Activated CD8-positive, alpha-beta memory T cell treated with anti-CD3 and anti-CD28 coated beads, Interleukin-2, amount 50 U/mL, for 1 hour (primary cell): ENCODE results near the gene CDC42.
"Not testable (repeated sequence)": the region's sequence is repeated elsewhere in the genome, so short reads cannot be mapped to it uniquely, and the experiment has no call there.

ENCODE experiments used
- DNase-seq: peaks from one replicate; pipeline ENCODE4 v3.0.0-alpha.2; 2020; ENCODE audit errors: extremely low read depth

CDC42 gene

DNA sequence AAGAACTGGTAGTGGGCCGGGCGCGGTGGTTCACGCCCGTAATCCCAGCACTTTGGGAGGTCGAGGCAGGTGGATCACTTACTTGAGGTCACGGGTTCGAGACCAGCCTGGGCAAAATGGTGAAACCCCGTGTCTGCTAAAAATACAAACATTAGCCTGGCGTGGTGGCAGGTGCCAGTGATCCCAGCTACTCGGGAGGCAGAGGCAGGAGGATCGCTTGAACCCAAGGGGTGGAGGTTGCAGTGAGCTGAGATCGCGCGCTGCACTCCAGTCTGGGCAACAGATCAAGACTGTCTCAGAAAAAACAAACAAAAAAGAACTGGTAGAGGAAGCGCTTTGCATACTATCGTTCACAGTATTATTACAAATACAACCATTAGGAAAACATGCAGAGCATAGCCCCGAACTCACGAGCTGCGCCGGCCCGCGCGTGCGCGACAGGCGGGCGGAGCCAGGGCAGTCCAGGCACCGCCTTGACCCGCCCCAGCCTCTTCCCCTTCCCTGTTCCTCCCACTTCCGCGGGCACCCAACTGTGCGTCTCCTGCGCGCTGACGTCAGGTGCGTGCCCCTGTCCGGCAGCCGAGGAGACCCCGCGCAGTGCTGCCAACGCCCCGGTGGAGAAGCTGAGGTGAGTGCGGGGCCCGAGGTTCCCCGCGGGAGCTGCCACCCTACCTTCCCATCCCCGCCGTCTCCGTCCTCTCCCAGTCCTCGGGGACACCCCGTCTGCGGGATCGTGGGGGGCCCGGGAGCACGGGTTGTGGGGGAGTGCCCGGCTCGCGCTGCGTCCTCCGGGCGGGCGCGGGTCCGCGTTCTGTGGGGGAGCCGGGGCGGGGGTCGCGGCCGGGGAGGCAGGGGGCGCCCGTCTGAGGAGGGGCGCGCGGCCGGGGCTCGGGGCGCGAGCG lies at the start of gene CDC42:
Gene CDC42 (plus strand): TSS at position 595 of the 902 bp plus-strand sequence. CDS start 25,770 bp downstream, outside the sequence.
- peak; percentile 92 for DNase-seq

DNA sequence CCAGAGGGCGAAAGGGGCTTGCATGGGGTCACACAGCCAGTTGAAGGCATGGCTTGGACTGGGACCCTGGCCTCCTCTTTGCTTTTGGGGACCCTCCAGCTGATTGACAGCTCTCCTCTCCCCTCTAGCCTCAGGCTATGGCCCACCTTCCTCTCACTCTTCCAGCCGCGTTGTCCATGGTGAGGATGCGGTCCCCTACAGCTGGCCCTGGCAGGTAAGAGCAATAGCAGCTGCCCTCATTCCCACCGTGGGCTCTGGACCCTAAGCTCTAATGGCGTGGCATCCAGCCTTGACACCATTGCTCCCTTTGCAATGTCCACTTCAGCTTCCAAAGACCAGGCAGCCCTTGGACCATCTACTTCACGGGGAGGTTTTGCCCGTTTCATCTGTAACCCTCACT lies 49.6 kb upstream of the CDC42 start:
- DNase-seq, result not testable (repeated sequence)

DNA sequence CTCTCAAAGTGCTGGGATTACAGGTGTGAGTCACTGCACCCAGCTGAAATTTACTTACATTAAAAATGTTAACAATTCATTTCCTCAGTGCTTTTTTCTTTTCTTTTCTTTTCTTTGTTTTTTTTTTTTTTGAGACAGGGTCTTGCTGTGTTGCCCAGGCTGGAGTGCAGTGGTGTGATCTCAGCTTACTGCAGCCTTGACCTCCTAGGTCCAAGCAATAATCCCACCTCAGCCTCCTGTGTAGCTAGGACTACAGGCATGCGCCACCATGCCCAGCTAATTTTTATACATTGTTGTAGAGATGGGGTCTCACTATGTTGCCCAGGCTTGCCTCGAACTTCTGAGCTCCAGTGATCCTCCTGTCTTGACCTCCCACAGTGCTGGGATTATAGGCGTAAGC lies 48.5 kb upstream of the CDC42 start:
- not testable (repeated sequence) for DNase-seq

DNA sequence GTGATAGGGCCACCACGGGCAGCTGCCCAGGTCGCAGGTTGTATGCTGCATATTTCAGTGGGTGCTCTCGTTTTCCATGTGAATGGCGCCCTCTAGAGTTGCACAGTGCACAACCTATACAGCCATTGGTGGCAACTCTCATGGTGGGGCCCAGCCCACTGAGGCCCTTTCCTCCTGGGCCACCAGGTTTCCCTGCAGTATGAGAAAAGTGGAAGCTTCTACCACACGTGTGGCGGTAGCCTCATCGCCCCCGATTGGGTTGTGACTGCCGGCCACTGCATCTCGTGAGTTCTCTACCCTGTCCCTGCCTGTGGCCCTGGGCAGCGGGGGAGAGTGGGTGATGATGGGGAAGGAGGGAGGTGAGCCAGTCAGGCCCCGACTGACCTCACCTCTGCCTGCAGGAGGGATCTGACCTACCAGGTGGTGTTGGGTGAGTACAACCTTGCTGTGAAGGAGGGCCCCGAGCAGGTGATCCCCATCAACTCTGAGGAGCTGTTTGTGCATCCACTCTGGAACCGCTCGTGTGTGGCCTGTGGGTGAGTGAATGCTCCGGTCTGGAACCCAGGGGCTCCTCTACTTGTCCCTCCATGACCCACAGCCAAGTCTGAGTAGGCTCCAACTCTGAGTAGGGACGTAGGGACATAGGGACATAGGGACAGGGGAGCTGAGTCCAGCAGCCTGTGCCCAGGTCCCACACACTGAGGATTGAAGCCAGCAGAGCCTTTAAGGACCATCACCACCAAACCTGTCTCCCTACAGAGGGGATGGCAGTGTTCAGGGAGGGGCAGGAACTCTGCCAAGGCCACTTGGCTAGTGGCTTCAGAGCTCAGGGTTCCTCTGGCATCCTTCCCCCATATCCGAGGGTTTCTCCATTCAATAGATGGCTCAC lies 47.0 kb upstream of the CDC42 start:
- DNase-seq, result not testable (repeated sequence)

DNA sequence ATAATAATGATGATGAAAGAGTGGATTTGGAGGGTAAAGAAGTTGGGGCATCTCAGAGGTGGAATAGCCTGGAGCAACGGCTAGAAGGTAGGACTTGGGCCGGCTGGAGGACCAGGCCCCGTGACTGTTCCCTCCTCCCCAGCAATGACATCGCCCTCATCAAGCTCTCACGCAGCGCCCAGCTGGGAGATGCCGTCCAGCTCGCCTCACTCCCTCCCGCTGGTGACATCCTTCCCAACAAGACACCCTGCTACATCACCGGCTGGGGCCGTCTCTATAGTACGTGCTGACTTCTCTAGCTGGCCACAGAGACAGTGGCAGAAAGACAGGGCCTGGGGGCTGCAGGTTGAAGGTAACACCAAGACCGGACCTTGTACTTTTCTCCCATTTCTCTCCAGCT lies 45.8 kb upstream of the CDC42 start:
- not testable (repeated sequence) for DNase-seq

DNA sequence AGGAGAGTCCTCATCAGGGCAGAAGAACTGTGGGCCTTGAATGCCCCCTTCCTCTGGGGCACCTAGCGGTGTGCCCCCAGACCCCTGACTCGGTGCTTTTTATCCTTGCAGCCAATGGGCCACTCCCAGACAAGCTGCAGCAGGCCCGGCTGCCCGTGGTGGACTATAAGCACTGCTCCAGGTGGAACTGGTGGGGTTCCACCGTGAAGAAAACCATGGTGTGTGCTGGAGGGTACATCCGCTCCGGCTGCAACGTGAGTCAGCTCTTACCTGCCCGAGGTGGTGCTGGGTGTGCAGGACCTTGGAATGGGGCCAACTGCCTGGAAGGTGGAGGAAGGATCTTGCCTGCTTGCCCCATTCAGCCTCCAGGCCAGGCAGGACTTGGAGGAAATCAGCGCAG lies 45.2 kb upstream of the CDC42 start:
- not testable (repeated sequence) for DNase-seq

DNA sequence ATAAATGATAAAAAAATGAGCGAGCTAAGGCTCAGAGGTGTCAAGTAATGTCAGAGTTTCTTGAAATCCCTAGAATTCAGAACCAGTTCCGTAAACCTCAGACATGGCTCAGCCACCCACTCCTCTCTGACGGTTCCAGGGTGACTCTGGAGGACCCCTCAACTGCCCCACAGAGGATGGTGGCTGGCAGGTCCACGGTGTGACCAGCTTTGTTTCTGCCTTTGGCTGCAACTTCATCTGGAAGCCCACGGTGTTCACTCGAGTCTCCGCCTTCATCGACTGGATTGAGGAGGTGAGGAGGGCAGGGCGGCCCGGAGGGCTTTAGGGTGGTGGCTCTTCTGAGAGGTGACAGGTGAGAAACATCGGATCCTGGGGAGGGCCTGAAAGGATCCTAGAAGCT lies 42.9 kb upstream of the CDC42 start:
- DNase-seq, result not testable (repeated sequence)

DNA sequence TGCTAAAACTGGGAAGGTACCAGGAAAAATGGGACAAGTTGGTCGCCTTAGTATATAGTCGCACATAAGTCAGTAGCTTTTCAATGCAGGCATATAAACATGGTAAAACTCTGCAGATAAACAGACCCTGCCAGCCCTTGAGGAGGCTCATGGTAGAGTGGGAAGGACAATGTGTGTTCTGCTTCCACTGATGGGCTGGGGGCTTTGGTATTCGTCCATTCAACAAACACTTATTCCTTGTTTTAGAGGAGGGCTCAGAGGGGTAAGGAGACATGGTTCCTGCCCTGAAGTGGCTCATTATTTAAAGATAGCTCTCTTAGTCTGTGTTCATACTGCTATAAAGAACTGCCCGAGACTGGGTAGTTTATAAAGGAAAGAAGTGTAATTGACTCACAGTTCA lies 39.8 kb upstream of the CDC42 start:
- DNase-seq, result not testable (repeated sequence)

DNA sequence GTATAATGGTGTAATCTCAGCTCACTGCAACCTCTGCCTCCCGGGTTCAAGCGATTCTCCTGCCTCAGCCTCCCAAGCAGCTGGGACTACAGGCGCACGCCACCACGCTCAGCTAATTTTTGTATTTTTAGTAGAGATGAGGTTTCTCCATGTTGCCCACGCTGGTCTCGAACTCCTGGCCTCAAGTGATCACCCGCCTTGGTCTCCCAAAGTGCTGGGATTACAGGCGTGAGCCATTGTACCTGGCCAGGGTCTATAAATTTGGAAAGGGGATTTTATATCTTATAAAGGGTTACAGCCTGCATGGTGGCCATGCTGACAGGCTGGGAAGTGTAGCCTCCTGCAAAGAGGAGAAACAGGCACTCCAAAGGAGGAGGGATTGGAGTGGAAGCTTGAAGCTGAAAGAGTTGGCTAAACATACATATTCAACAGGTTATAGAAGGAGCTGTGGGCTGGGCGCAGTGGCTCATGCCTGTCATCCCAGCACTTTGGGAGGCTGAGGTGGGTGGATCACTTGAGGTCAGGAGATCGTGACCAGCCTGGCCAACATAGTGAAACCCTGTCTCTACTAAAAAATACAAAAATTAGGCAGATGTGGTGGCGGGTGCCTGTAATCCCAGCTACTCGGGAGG lies 37.8 kb upstream of the CDC42 start:
- not testable (repeated sequence) for DNase-seq

DNA sequence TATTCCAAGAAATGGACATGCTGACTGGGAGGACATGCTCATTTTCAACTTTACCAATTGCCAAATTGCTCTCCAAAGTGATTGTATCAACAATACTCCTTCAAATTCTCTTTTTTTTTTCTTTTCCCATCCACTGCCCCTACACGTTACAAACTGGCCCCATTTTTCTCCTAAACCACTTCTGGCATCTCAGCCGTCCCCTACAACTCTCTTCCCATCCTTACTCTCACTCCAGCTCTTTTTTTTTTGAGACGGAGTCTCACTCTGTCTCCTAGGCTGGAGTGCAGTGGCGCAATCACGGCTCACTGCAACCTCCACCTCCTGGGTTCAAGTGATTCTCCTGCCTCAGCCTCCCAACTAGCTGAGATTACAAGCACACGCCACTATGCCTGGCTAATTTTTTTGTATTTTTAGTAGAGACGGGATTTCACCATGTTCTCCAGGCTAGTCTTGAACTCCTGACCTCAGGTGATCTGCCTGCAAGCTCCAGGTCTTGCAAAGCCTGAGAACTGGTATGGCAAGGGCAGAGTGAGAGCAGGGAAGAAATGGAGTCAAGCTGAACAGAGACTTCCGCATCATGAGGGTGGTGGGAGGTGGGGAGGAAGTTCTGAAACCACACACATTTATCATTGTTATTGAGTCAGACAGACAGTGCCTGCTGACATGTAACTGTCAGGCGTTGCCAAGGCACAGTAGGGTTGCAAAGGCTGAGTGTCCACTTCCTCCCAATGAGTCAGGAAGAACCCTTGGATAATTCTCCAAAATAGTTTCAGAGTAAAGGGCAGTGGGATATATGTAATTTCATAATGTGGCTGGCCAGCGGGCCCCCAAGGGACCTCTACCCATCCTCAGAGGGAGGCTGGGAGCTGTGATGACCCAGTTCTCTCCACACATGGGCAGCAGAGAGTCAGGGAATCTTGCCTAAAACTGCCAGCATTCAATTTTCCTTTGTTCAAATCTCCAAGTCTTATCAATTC lies 33.6 kb upstream of the CDC42 start:
- peak; percentile 36 for DNase-seq

DNA sequence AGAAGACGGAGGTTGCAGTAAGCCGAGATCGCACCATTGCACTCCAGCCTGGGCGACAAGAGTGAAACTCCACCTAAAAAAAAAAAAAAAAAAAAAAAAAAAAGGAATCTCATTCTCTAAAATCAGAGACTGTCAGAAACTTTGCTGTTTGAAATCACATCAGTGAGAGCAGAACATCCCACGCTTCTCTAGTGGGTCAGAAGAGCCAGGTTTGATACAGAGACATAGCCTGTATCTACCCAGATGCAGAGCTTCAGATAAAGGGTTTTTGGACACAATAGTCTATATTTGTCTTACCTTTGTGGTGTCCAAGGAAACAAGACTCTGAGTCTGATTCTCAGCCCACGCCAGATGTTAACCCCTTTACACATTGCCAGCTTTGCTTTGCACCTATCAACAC lies 31.4 kb upstream of the CDC42 start:
- DNase-seq, result no peak

DNA sequence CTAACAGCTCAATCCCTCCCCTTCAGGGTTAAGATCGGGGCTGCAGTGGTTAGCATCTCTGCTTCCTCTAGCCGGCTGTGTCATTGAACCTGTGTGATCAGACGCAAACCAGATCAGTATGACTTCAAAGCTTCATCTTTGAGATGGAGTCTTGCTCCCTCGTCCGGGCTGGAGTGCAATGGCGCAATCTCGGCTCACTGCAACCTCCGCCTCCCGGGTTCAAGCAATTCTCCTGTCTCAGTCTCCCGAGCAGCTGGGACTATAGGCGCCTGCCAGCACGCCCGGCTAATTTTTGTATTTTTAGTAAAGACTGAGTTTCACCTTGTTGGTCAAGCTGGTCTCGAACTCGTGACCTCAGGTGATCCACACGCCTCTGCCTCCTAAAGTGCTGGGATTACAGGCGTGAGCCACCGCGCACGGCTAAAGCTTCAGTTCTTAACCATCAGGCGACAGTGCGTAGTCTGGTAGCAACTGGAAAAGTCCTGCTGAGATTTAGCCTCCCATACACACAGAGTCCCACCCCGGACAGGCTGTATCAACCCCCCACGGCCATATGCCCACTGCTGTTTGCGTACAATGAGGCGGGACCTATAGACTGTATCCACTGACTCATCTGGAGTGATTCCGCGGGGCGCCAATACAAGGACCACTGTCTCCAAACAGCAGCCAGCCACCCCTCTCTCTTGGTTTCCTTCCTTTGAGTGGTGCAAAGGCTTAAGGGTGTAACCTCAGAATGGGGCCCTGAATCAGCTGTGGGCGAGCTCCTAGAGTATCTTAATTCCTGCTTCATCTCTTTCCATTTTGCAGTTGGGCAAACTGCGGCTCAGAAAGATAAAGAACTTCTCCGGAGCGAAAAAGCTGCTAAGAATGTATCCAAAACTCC lies 27.8 kb upstream of the CDC42 start:
- peak; percentile 65 for DNase-seq

DNA sequence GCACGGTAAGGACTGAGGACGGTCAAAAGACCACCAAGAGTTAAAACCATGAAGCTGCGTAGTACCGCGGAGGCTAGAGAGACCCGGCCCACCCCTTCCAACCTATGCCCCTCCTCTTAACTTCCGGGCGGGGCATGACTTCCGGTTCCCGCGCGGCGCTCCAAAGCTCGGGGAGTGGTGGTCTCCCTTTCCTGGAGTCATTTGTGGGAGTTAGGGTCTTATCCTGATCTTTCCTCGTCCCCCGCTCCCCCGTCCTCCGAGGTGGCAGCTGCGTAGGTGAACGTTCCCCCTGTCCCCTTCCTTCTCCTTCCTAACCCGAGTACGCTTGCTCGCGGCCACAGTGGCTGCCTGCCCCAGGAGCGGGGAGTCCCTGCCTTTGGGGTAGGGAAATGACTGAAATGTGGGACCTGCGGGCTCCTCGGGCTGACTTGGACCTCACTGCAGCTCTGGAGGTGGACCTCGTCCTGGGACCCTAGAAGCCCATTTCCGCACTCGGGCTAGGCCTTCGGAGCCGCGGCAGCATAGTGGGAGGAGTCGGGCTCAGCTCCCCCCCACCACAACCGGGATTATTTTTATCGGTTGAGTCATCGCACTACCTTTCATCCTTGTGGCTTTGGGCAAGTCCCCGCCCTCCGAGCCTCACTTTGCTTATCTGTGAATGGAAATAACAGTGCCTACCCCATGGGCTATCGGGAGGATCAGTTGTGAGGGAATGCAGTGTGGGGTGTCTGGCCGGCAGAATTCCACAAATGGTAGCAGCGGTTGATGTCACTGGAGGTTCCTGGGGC lies 26.9 kb upstream of the CDC42 start:
- peak; percentile 90 for DNase-seq

DNA sequence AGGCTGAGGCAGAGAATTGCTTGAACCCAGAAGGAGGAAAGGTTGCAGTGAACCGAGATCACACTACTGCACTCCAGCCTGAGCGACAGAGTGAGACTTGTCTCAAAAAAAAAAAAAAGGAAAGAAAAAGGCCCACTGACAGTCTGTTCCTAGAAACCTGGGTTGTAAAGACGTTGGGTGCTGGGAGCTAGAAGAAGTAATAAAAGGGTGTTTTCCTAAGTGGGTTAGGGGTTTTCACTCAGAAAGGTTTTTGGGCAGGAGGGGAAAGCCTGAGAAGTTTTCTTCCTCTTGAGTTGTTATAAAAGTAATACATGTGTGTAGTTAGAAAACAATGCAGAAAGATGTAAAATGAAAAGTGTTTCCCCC lies 25.6 kb upstream of the CDC42 start:
- no peak for DNase-seq

DNA sequence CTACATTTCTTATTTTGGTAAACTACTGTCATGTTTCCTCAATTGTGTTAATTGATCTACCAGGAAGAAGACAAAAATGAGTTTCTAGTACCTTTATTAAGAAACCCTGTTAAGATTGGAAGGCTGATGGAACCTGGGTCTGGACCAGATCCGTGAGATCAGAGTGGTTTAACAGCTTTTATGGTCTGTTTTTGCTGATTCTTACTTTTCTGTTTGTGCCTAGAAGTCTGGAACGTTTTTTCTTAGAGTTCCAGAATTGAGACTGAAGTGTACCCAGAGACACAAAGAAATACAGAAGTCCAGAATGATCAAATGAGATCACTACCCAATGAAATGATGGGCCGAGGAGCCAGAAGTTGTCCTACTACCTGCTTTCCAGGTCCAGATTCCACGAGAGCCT lies 22.5 kb upstream of the CDC42 start:
- DNase-seq, result no peak

DNA sequence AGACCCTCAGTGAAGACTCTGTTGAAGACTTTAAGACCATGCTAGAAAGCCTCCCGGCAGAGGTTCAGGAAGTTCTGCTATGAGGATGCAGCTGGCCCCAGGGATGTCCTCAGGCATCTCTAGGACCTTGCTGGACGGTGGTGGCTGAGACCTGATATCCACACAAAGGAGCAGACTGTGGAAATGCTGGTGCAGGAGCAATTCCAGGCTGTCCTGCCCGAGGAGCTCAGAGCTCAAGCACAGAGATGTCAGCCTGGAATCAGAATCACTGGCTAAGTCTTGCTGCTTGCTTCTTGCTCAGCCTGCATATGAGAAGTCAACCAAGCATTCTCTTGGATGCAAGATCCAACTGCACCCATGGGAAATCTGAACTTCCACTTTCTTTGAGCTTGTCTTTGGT lies 22.0 kb upstream of the CDC42 start:
- DNase-seq, result no peak

DNA sequence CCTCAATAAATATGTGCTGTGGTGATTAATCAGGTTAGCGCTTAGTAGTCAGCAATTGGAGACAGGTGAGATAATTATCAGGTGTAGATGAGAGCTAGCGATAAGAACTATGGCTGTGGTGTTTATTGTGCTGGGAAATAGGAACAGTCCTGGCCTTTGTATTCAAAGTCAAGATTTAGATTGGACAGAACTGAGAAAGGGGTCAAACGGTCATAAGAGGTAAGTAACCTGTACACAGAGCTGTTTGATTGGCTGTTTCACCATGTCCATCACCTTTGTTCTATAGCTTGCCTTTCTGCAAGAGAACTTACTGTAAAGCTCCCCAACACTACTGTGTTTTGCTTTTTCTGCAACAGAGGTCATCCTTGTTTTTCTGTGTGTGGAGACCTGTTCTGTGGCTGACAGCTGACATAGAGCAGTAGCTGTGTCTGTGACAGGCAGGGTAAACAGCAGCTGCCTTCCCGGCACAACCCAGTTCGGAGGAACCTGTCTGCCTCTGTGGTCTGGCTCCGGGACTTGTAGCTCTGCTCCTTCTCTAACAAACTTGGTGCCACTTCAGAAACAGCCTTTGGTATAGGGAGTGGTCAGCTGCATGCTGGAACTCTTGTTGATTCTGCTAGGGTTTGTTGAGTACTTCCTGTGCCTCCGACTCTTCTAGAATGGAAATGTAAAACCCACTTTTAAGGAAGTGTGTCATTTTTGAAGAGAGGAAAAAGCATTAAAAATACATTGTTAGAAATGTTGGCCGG lies 21.1 kb upstream of the CDC42 start:
- DNase-seq, result no peak

DNA sequence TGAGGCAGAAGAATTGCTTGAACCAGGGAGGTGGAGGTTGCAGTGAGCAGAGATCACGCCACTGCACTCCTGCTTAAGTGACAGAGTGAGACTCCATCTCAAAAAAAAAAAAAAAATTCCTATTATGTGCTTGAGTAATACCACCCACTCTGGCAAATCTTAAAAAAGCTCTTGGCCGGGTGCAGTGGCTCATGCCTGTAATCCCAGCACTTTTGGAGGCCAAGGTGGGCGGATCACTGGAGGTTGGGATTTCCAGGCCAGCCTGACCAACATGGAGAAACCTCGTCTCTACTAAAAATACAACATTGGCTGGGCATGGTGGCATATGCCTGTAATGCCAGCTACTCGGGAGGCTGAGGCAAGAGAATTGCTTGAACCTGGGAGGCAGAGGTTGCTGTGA lies 17.7 kb upstream of the CDC42 start:
- not testable (repeated sequence) for DNase-seq
